Measurements from ENCODE around the gene LRRC4. TPM values are rescaled to one million over a fixed set of nuclear protein-coding genes. Genes with fewer than 3 reads are reported as not detected.

LRRC4 gene
- polyA plus RNA-seq, 1 of the 3 experiments (the other 2 are of a cell fraction): 0.44 TPM

DNA sequence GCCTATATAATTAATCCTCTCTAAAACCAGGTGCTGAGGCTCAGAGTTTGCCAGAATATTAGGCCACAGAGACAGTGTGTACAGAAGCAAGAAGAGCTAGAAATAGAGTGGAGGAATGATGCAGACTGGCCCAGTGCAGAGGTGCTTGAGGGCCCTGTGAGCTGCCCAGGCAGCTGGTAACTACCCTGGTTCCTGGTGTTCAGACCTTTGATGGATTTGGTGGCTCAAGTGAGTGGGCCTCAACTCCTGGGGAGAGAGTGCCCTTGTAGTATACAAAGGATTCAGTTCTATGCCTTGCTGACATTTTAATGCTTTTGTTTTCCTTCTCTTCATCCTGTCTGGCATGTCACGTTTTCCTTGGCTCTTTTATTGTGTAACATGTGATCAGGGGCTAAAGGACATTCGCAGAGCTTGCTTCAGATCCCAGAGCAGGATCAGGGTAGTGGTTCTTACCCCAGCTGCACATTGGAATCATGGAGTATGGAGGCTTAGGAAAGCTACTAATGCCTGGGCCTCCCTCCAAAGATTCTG is 20.0 kb downstream of the LRRC4 start:
- Histone ChIP-seq H3K4me3 (ENCODE audit: low read depth in 2 of 2, low read length in 1 of 2) (no peak overlapping the region), H3K27me3 (ENCODE audit: insufficient read depth) (no peaks in the 10 kb centered on the region), H3K79me2 (ENCODE audit: insufficient read depth) (peaks cover 6% of the 10 kb centered on the region; the same call in 1 of the 2 replicates), H3K27ac (ENCODE audit: low read depth in 2 of 2, low read length in 1 of 2) (no peak overlapping the region), H3F3A (replicated peaks; ENCODE audit: insufficient read depth) (no peaks in the 10 kb centered on the region), H3K4me1 (ENCODE audit: control insufficient read depth in 1 of 2, insufficient read depth in 2 of 2, low read depth in 1 of 2, low read length in 1 of 2) (peaks cover 0 to 18% of the 10 kb centered on the region in 2 experiments; a peak in 1 of 4 replicates), H4K20me1 (ENCODE audit: insufficient read depth) (peaks cover 3% of the 10 kb centered on the region; the same call in 1 of the 2 replicates), H3K9me2 (no peaks in the 10 kb centered on the region), H2AFZ (ENCODE audit: low read depth) (no peak overlapping the region), H3K4me2 (no peak overlapping the region), H3K9me3 (no peaks in the 10 kb centered on the region), H3K36me3 (replicated peaks in 1 of 2; ENCODE audit: control insufficient read depth in 1 of 2, insufficient read depth in 2 of 2, low read length in 1 of 2) (peaks cover 11 to 37% of the 10 kb centered on the region in 2 experiments), H3K9ac (no peak overlapping the region)
- CTCF ChIA-PET: interaction anchor here (0.9 to 2.1 kb wide), 7 partner anchors 8 to 303 kb away, joined by 3 to 7 read pairs (median 4); no protein-coding TSS in a partner anchor
- POLR2A ChIA-PET: no interaction called here
- TF ChIP-seq TAF1 (IDR thresholded peaks at IDR 0.05; ENCODE audit: borderline replicate concordance, low read depth, low read length) (no peak), RAD21 (IDR thresholded peaks at IDR 0.05; ENCODE audit: low read length) (no peak), FOXM1 (IDR thresholded peaks at IDR 0.05; ENCODE audit: low read depth) (no peak), TEAD4 (IDR thresholded peaks at IDR 0.05; ENCODE audit: borderline replicate concordance, insufficient read depth) (no peak), TCF12 (IDR thresholded peaks at IDR 0.05) (no peak), SMC3 (IDR thresholded peaks at IDR 0.05; ENCODE audit: low read depth, low read length) (no peak), NFIC (IDR thresholded peaks at IDR 0.05; ENCODE audit: borderline replicate concordance) (no peak), RXRA (IDR thresholded peaks at IDR 0.05; ENCODE audit: borderline replicate concordance, low read depth) (no peak), GABPA (IDR thresholded peaks at IDR 0.05; ENCODE audit: low read depth) (no peak)
- TF ChIP-seq, protein P1, sequence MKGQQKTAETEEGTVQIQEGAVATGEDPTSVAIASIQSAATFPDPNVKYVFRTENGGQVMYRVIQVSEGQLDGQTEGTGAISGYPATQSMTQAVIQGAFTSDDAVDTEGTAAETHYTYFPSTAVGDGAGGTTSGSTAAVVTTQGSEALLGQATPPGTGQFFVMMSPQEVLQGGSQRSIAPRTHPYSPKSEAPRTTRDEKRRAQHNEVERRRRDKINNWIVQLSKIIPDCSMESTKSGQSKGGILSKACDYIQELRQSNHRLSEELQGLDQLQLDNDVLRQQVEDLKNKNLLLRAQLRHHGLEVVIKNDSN (IDR thresholded peaks at IDR 0.05; ENCODE audit: borderline replicate concordance, low read depth): no peak
- TF ChIP-seq, protein P2, sequence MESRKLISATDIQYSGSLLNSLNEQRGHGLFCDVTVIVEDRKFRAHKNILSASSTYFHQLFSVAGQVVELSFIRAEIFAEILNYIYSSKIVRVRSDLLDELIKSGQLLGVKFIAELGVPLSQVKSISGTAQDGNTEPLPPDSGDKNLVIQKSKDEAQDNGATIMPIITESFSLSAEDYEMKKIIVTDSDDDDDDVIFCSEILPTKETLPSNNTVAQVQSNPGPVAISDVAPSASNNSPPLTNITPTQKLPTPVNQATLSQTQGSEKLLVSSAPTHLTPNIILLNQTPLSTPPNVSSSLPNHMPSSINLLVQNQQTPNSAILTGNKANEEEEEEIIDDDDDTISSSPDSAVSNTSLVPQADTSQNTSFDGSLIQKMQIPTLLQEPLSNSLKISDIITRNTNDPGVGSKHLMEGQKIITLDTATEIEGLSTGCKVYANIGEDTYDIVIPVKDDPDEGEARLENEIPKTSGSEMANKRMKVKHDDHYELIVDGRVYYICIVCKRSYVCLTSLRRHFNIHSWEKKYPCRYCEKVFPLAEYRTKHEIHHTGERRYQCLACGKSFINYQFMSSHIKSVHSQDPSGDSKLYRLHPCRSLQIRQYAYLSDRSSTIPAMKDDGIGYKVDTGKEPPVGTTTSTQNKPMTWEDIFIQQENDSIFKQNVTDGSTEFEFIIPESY (IDR thresholded peaks at IDR 0.05; ENCODE audit: borderline replicate concordance, low read depth): no peak
- WGBS (ENCODE audit: low lambda C conversion rate): 93% methylated on average over 2 of the region's 2 CpGs
- no peak for DNase-seq

DNA sequence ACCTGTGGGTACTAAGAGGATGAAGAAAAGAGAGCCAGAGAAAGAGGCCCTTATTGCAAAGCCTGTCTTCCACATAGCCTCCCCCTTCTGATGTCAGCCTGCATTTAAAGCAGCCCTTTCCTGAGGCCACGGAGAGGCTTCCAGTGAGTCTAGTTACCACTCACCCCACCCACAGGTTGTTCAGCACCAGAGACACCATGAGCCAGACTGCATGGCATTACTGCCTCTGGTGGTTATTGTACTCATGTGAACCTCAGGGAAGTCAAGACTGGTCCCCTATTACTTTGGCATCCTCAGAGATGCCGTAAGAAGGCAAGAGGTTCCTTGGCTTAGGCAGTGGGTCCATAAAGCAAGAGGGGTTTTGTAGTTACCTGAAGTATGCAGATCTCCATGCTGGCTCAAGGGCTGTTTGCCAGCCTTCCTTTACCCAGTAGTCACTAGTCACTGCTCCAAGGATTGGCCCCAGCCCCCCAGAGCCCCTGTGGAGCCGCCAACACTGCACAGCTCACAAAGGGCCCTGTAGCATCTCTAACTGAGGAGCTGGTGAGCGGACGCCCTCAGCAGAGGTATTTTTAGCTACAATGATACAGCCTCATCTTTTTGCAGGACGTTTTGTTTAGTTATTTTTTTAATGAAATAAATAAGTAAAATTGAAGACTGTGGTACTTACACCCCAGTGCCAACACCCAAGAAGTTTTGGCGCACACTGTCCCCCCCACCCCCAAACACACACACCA is 20.7 kb downstream of the LRRC4 start:
- no peak for DNase-seq
- no peaks in the 10 kb centered on the region for H3K9me3 ChIP-seq
- ChIA-PET CTCF (interaction anchor here (0.9 to 3.6 kb wide), 8 partner anchors 9 to 302 kb away, joined by 3 to 16 read pairs (median 4); no protein-coding TSS in a partner anchor), POLR2A (no interaction called here)
- H3K36me3 ChIP-seq (replicated peaks in 1 of 2; ENCODE audit: control insufficient read depth in 1 of 2, insufficient read depth in 2 of 2, low read length in 1 of 2): peaks cover 11 to 40% of the 10 kb centered on the region in 2 experiments
- H2AFZ ChIP-seq (ENCODE audit: low read depth): no peak overlapping the region
- peaks cover 3% of the 10 kb centered on the region; the same call in 1 of the 2 replicates for H4K20me1 ChIP-seq (ENCODE audit: insufficient read depth)
- H3K9me2 ChIP-seq: no peaks in the 10 kb centered on the region
- H3K4me2 ChIP-seq: no peak overlapping the region
- no peak overlapping the region for H3K4me3 ChIP-seq (ENCODE audit: low read depth in 2 of 2, low read length in 1 of 2)
- H3K9ac ChIP-seq: no peak overlapping the region
- WGBS (ENCODE audit: low lambda C conversion rate): 89% methylated on average over 7 of the region's 7 CpGs
- peaks cover 6% of the 10 kb centered on the region; the same call in 1 of the 2 replicates for H3K79me2 ChIP-seq (ENCODE audit: insufficient read depth)
- no peak overlapping the region for H3K27ac ChIP-seq (ENCODE audit: low read depth in 2 of 2, low read length in 1 of 2)
- peak; percentile 37 for TF ChIP-seq RAD21 (IDR thresholded peaks at IDR 0.05; ENCODE audit: low read length)
- TF ChIP-seq FOXM1 (IDR thresholded peaks at IDR 0.05; ENCODE audit: low read depth): no peak
- H3K27me3 ChIP-seq (ENCODE audit: insufficient read depth): no peaks in the 10 kb centered on the region
- H3K4me1 ChIP-seq (ENCODE audit: control insufficient read depth in 1 of 2, insufficient read depth in 2 of 2, low read depth in 1 of 2, low read length in 1 of 2): peaks cover 0 to 18% of the 10 kb centered on the region in 2 experiments; a peak in 1 of 4 replicates
- no peaks in the 10 kb centered on the region for H3F3A ChIP-seq (replicated peaks; ENCODE audit: insufficient read depth)
